Osteocyte (in vitro differentiated cells): Measurements from ENCODE around the gene EDN2. TPM values are rescaled to one million over a fixed set of nuclear protein-coding genes. Genes with fewer than 3 reads are reported as not detected.

ENCODE experiments used
- DNase-seq: peaks from one replicate; pipeline ENCODE4 v3.0.0; 2021; ENCODE audit warnings: mixed read lengths; ENCODE audit not compliant: unreplicated experiment; ENCODE audit errors: extremely low spot score
- H3K27ac Mint-ChIP-seq: one replicate; pipeline ENCODE4 v1.8.0; 2021; ENCODE audit warnings: mild to moderate bottlenecking, mixed read lengths; ENCODE audit not compliant: unreplicated experiment
- H3K27me3 Mint-ChIP-seq: one replicate; pipeline ENCODE4 v1.8.0; 2021; ENCODE audit warnings: mixed read lengths; ENCODE audit not compliant: unreplicated experiment
- H3K36me3 Mint-ChIP-seq: one replicate; pipeline ENCODE4 v1.8.0; 2021; ENCODE audit warnings: mixed read lengths; ENCODE audit not compliant: unreplicated experiment
- H3K4me1 Mint-ChIP-seq: one replicate; pipeline ENCODE4 v1.8.0; 2021; ENCODE audit warnings: mixed read lengths; ENCODE audit not compliant: unreplicated experiment
- H3K4me3 Mint-ChIP-seq: one replicate; pipeline ENCODE4 v1.8.0; 2021; ENCODE audit warnings: mild to moderate bottlenecking, moderate library complexity, mixed read lengths; ENCODE audit not compliant: unreplicated experiment
- H3K9me3 Mint-ChIP-seq: one replicate; pipeline ENCODE4 v1.8.0; 2021; ENCODE audit warnings: mixed read lengths; ENCODE audit not compliant: unreplicated experiment
- CTCF ChIP-seq: fragments of 200-600 bp; sonication (generic); IDR thresholded peaks from 2 replicates; pipeline ENCODE4 v1.5.0; 2021; ENCODE audit warnings: antibody characterized with exemption, mild to moderate bottlenecking, moderate library complexity
- total RNA-seq: library from RNA; stranded (reverse); gene quantifications from 2 replicates; pipeline ENCODE4 v1.2.1, GENCODE V29; 2021

The EDN2 gene
- total RNA-seq, 1 donor from 2014 or later: not detected

GRCh38 chr1:41479808-41480160, 4.7 kb downstream of the EDN2 start:
- DNase-seq: no peak
- no peak for TF ChIP-seq CTCF
- no peaks in the 10 kb centered on the region for H3K9me3 Mint-ChIP-seq
- no peak overlapping the region for H3K27ac Mint-ChIP-seq
- no peaks in the 10 kb centered on the region for H3K27me3 Mint-ChIP-seq
- H3K36me3 Mint-ChIP-seq: no peaks in the 10 kb centered on the region
- peaks cover 62% of the 10 kb centered on the region for H3K4me1 Mint-ChIP-seq
- H3K4me3 Mint-ChIP-seq: no peak overlapping the region

GRCh38 chr1:41479000-41479807, 5.3 kb downstream of the EDN2 start:
- no peak for DNase-seq
- Mint-ChIP-seq H3K36me3 (no peaks in the 10 kb centered on the region), H3K9me3 (no peaks in the 10 kb centered on the region), H3K27me3 (no peaks in the 10 kb centered on the region), H3K27ac (no peak overlapping the region), H3K4me3 (no peak overlapping the region), H3K4me1 (peaks cover 64% of the 10 kb centered on the region)
- TF ChIP-seq CTCF: no peak

GRCh38 chr1:41478118-41478748, 6.2 kb downstream of the EDN2 start:
- Mint-ChIP-seq H3K27me3 (no peaks in the 10 kb centered on the region), H3K4me1 (peaks cover 59% of the 10 kb centered on the region), H3K36me3 (no peaks in the 10 kb centered on the region), H3K9me3 (no peaks in the 10 kb centered on the region), H3K4me3 (no peak overlapping the region), H3K27ac (no peak overlapping the region)
- no peak for TF ChIP-seq CTCF
- no peak for DNase-seq

GRCh38 chr1:41476807-41477361, 7.6 kb downstream of the EDN2 start:
- DNase-seq: no peak
- Mint-ChIP-seq H3K36me3 (no peaks in the 10 kb centered on the region), H3K27ac (peak overlapping the region; percentile 56), H3K9me3 (no peaks in the 10 kb centered on the region), H3K4me3 (no peak overlapping the region), H3K4me1 (peaks cover 49% of the 10 kb centered on the region), H3K27me3 (no peaks in the 10 kb centered on the region)
- no peak for TF ChIP-seq CTCF

GRCh38 chr1:41475859-41476567, 8.5 kb downstream of the EDN2 start:
- peak; percentile 29 for TF ChIP-seq CTCF
- Mint-ChIP-seq H3K27me3 (no peaks in the 10 kb centered on the region), H3K36me3 (no peaks in the 10 kb centered on the region), H3K4me1 (peaks cover 49% of the 10 kb centered on the region), H3K27ac (no peak overlapping the region), H3K4me3 (no peak overlapping the region), H3K9me3 (no peaks in the 10 kb centered on the region)
- no peak for DNase-seq
